ENCODE results near the gene CGB8.

The CGB8 gene

GRCh38 chr19:49004964-49005614, 43.8 kb downstream of the CGB8 start:
- peaks cover 98% of the 10 kb centered on the region for H3K36me3 ChIP-seq
- TF ChIP-seq Cebpa-rat (IDR thresholded peaks at IDR 0.05) = no peak
- no peaks in the 10 kb centered on the region for H3K4me1 ChIP-seq
- H3K27me3 ChIP-seq = no peaks in the 10 kb centered on the region
- no peak overlapping the region for H3K27ac ChIP-seq
- H4K20me1 ChIP-seq = peaks cover 28% of the 10 kb centered on the region
- no peak overlapping the region for H3K9ac ChIP-seq
- no peaks in the 10 kb centered on the region for H3K9me3 ChIP-seq
- no peak overlapping the region for H3K4me3 ChIP-seq
- H3K4me2 ChIP-seq = no peak overlapping the region

GRCh38 chr19:49004133-49004532, 44.8 kb downstream of the CGB8 start:
- TF ChIP-seq Cebpa-rat (IDR thresholded peaks at IDR 0.05) = no peak
- no peaks in the 10 kb centered on the region for H3K4me1 ChIP-seq
- H4K20me1 ChIP-seq = peaks cover 38% of the 10 kb centered on the region
- H3K9me3 ChIP-seq = no peaks in the 10 kb centered on the region
- no peak overlapping the region for H3K27ac ChIP-seq
- H3K4me3 ChIP-seq = no peak overlapping the region
- H3K9ac ChIP-seq = no peak overlapping the region
- H3K4me2 ChIP-seq = no peak overlapping the region
- H3K27me3 ChIP-seq = no peaks in the 10 kb centered on the region
- H3K36me3 ChIP-seq = peaks cover 98% of the 10 kb centered on the region

GRCh38 chr19:48999481-49000325, 49.2 kb downstream of the CGB8 start:
- Histone ChIP-seq H3K4me2 (no peak overlapping the region), H3K27me3 (no peaks in the 10 kb centered on the region), H3K36me3 (peaks cover 72% of the 10 kb centered on the region), H3K27ac (no peak overlapping the region), H3K4me1 (peaks cover 17% of the 10 kb centered on the region), H3K4me3 (no peak overlapping the region), H3K9me3 (no peaks in the 10 kb centered on the region), H3K9ac (no peak overlapping the region), H4K20me1 (peaks cover 67% of the 10 kb centered on the region)
- TF ChIP-seq Cebpa-rat (IDR thresholded peaks at IDR 0.05) = no peak

GRCh38 chr19:48997972-48998371, 50.9 kb downstream of the CGB8 start:
- H3K27me3 ChIP-seq = no peaks in the 10 kb centered on the region
- H3K36me3 ChIP-seq = peaks cover 54% of the 10 kb centered on the region
- H3K27ac ChIP-seq = no peak overlapping the region
- peaks cover 67% of the 10 kb centered on the region for H4K20me1 ChIP-seq
- H3K4me3 ChIP-seq = no peak overlapping the region
- peaks cover 23% of the 10 kb centered on the region for H3K4me1 ChIP-seq
- H3K9me3 ChIP-seq = no peaks in the 10 kb centered on the region
- no peak overlapping the region for H3K4me2 ChIP-seq
- TF ChIP-seq Cebpa-rat (IDR thresholded peaks at IDR 0.05) = no peak
- no peak overlapping the region for H3K9ac ChIP-seq
